Activated CD8-positive, alpha-beta T cell treated with anti-CD3 and anti-CD28 coated beads for 36 hours (primary cell): ENCODE data around the gene PPFIBP2. TPM values are rescaled to one million over a fixed set of nuclear protein-coding genes. Genes with fewer than 3 reads are reported as not detected.

Experiments used
- ATAC-seq: fragments of 200-7000 bp; cut with Tn5 transposase; one replicate; pipeline ENCODE4 v1.10.0; 2021; ENCODE audit warnings: mild to moderate bottlenecking, moderate library complexity
- CTCF ChIA-PET: fragments of 350-600 bp; sonication (Branson Sonifier 250); formaldehyde crosslinking; loops from one replicate; lab custom pipeline; 2021; ENCODE audit warnings: antibody characterized with exemption; lab: Charles Lee
- POLR2A ChIA-PET: fragments of 350-600 bp; sonication (Branson Sonifier 250); formaldehyde crosslinking; loops from one replicate; lab custom pipeline; 2021; ENCODE audit warnings: antibody characterized with exemption; lab: Charles Lee
- DNase-seq: peaks from one replicate; pipeline ENCODE4 v3.0.0-alpha.2; 2020
- H3K27ac Mint-ChIP-seq: one replicate; pipeline ENCODE4 v1.8.0; 2021; ENCODE audit warnings: mild to moderate bottlenecking, mixed read lengths
- H3K27me3 Mint-ChIP-seq: one replicate; pipeline ENCODE4 v1.8.0; 2021; ENCODE audit warnings: mixed read lengths
- H3K36me3 Mint-ChIP-seq: one replicate; pipeline ENCODE4 v1.8.0; 2021; ENCODE audit warnings: low read depth, mixed read lengths
- H3K4me1 Mint-ChIP-seq: one replicate; pipeline ENCODE4 v1.8.0; 2021; ENCODE audit warnings: low read depth, mixed read lengths
- H3K4me3 Mint-ChIP-seq: one replicate; pipeline ENCODE4 v1.8.0; 2021; ENCODE audit warnings: mild to moderate bottlenecking, moderate library complexity, mixed read lengths
- H3K9me3 Mint-ChIP-seq: one replicate; pipeline ENCODE4 v1.8.0; 2021; ENCODE audit warnings: mixed read lengths
- CTCF ChIP-seq: fragments of 200-600 bp; IDR thresholded peaks from one replicate; pipeline ENCODE4 v1.8.0; 2022; ENCODE audit warnings: antibody characterized with exemption, mild to moderate bottlenecking
- intact Hi-C: fragments of 100-400 bp; cut with micrococcal nuclease; formaldehyde crosslinking; loops from one replicate; pipeline ENCODE4 v1.10.0; 2022
- total RNA-seq, 2 experiments: library from RNA; stranded (reverse); gene quantifications; one replicate each; pipeline ENCODE4 v1.2.3, GENCODE V29; 2021

Gene PPFIBP2
- total RNA-seq, 2 experiments from 2014 or later = 13.3 to 14.2 TPM

- intact Hi-C loops = no loop called here
- Mint-ChIP-seq H3K36me3 (peaks cover 3% of the 10 kb centered on the region), H3K27me3 (peaks cover 2% of the 10 kb centered on the region), H3K4me1 (peaks cover 12% of the 10 kb centered on the region), H3K4me3 (no peak overlapping the region), H3K27ac (peak overlapping the region; percentile 70), H3K9me3 (no peaks in the 10 kb centered on the region)
- CTCF ChIA-PET = no interaction called here
- ATAC-seq (peak; percentile 95), DNase-seq (peak; percentile 33)
- TF ChIP-seq CTCF = no peak
- POLR2A ChIA-PET = interaction anchor here (0.6 kb wide), 1 partner anchor 201 kb away, joined by 3 read pairs; no protein-coding TSS in a partner anchor
These were observed 17.8 kb upstream of the PPFIBP2 start for GRCh38 chr11:7495882-7496551.

GRCh38 chr11:7498193-7498592 lies 15.6 kb upstream of the PPFIBP2 start:
- peaks cover 10% of the 10 kb centered on the region for H3K4me1 Mint-ChIP-seq
- no peak for DNase-seq
- CTCF ChIA-PET = no interaction called here
- no peaks in the 10 kb centered on the region for H3K9me3 Mint-ChIP-seq
- H3K4me3 Mint-ChIP-seq = no peak overlapping the region
- intact Hi-C loops = no loop called here
- no peak for TF ChIP-seq CTCF
- H3K27ac Mint-ChIP-seq = no peak overlapping the region
- POLR2A ChIA-PET = no interaction called here
- H3K27me3 Mint-ChIP-seq = peaks cover 2% of the 10 kb centered on the region
- peaks cover 3% of the 10 kb centered on the region for H3K36me3 Mint-ChIP-seq
- ATAC-seq = no peak

GRCh38 chr11:7499081-7499480 lies 14.7 kb upstream of the PPFIBP2 start:
- no peak for ATAC-seq
- ChIA-PET CTCF (no interaction called here), POLR2A (no interaction called here)
- H3K27ac Mint-ChIP-seq = no peak overlapping the region
- peaks cover 3% of the 10 kb centered on the region for H3K36me3 Mint-ChIP-seq
- intact Hi-C loops = no loop called here
- no peak for TF ChIP-seq CTCF
- H3K27me3 Mint-ChIP-seq = peaks cover 2% of the 10 kb centered on the region
- H3K4me1 Mint-ChIP-seq = peaks cover 10% of the 10 kb centered on the region
- no peak overlapping the region for H3K4me3 Mint-ChIP-seq
- DNase-seq = no peak
- no peaks in the 10 kb centered on the region for H3K9me3 Mint-ChIP-seq

- Mint-ChIP-seq H3K4me1 (peaks cover 10% of the 10 kb centered on the region), H3K4me3 (no peak overlapping the region), H3K36me3 (peaks cover 3% of the 10 kb centered on the region), H3K27me3 (peaks cover 2% of the 10 kb centered on the region), H3K27ac (no peak overlapping the region), H3K9me3 (no peaks in the 10 kb centered on the region)
- no peak for TF ChIP-seq CTCF
- ChIA-PET CTCF (no interaction called here), POLR2A (interaction anchor here (1.1 kb wide), 1 partner anchor 13 kb away, joined by 3 read pairs; the partner anchor contains the start of gene PPFIBP2)
- DNase-seq (no peak), ATAC-seq (no peak)
- intact Hi-C loops = no loop called here
These were observed 13.5 kb upstream of the PPFIBP2 start for GRCh38 chr11:7500251-7500650.

- Mint-ChIP-seq H3K27me3 (peaks cover 2% of the 10 kb centered on the region), H3K9me3 (no peaks in the 10 kb centered on the region), H3K27ac (no peak overlapping the region), H3K36me3 (peaks cover 3% of the 10 kb centered on the region), H3K4me1 (peaks cover 3% of the 10 kb centered on the region), H3K4me3 (no peak overlapping the region)
- no peak for TF ChIP-seq CTCF
- ChIA-PET POLR2A (interaction anchor here (1.1 kb wide), 1 partner anchor 12 kb away, joined by 3 read pairs; the partner anchor contains the start of gene PPFIBP2), CTCF (interaction anchor here (1.0 kb wide), 1 partner anchor 11 kb away, joined by 3 read pairs; no protein-coding TSS in a partner anchor)
- no peak for DNase-seq
- no peak for ATAC-seq
- intact Hi-C loops = no loop called here
These were observed 12.5 kb upstream of the PPFIBP2 start for GRCh38 chr11:7501251-7501650.
